GM11168 (cell line): ENCODE data around the gene PEPD.

ENCODE experiments used
- in situ Hi-C: fragments of 300-500 bp; cut with MboI; formaldehyde crosslinking; loops from one replicate; pipeline ENCODE4 v1.12.0; 2022; ENCODE audit warnings: low sequenced_read_pairs; ENCODE audit not compliant: unreplicated experiment

PEPD gene

GRCh38 chr19:33350538-33351309, 170.9 kb downstream of the PEPD start:
- in situ Hi-C loops, result no loop called here

- in situ Hi-C loops, result no loop called here
Observed at GRCh38 chr19:33349319-33350289, 172.0 kb downstream of the PEPD start.

- in situ Hi-C loops, result no loop called here
Observed at GRCh38 chr19:33348301-33349010, 173.1 kb downstream of the PEPD start.

DNA sequence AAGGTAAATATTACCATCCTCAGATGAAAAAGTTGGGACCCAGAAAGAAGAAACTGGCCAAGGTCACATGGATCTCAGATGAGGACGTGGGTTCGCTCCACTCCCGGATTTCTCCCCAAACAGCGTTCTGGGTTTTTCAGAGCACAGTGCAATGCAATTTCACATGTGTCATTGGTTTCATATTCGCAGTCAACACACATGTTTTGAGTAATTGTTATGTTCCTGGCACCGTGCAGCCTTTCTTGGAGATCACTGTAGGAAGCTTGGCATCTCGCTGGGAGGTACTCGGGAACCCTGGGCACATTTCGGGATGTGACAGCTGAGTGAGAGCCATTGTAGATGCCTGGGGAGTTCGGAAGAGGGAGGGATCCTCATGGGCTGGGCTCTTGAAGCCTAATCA, 174.3 kb downstream of the PEPD start:
- in situ Hi-C loops, result no loop called here

GRCh38 chr19:33346665-33347064, 174.9 kb downstream of the PEPD start:
- in situ Hi-C loops, result no loop called here

- in situ Hi-C loops, result no loop called here
Observed at GRCh38 chr19:33345163-33345562, 176.4 kb downstream of the PEPD start.

GRCh38 chr19:33344573-33344925, 177.0 kb downstream of the PEPD start:
- in situ Hi-C loops, result no loop called here

- in situ Hi-C loops, result no loop called here
Observed at GRCh38 chr19:33343859-33344572, 177.6 kb downstream of the PEPD start.

- in situ Hi-C loops, result no loop called here
Observed at GRCh38 chr19:33343301-33343700, 178.3 kb downstream of the PEPD start.

DNA sequence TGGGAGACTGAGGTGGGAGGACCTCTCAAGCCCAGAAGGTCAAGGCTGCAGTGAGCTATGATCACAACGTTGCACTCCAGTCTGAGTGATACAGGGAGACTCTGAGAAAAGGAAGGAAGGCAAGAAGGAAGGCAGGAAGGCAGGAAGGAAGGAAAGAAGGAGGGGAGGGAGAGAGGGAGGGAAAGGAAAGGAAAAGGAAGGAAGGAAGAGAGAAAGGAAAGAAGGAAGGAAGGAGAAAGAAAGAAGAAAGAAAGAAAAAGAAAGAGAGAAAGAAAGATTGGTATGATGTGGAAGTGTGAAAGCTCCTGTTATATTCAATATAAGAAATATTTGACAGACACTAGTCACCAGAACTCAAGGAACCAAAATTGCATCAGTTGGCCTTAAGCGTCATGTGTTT, 180.6 kb downstream of the PEPD start:
- in situ Hi-C loops, result no loop called here

DNA sequence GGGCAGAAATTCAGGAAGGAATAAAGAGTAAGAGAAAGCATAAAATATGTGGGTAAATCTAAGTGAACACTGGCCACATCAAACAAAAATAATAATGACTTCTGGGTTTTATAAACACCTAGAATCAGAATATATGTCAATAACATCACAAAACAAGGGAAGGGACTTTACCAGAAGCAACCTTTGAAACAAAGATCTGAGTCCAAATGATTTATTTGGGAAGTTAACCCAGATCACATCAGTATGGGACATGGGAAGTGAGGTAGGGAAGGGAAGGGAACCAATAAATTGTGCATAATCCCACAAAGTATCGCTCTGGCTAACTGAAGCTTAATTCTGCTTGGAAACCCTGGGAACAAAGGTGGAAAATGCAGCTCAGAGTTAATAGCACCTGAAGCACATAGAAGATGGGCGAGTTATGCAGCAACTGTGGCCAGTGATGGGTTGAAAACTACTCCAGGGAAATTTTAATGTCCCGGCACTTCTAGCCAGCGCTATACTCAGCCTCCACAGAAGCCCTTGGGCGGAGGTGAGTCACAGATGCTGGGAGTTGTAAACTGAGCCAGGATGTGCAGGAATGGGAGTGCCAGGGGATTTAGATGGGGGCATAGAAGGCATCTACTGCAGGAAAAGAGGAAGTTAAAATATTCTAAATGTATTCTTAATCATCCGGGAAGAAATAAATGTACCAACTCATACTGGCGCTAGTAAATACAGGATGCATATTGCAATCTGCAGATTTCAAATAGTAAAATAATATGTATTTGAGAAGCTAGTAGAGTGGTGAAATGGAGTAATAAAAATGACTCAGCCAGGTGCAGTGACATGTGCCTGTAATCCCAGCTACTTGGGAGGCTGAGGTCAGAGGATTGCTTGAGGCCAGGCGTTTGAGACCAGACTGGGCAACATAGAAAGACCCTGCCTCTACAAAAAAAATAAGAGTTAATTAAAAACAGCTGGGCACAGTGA, 182.3 kb downstream of the PEPD start:
- in situ Hi-C loops, result no loop called here
